OCI-LY7 (cell line): ENCODE measurements around the gene WDR90. TPM values are rescaled to one million over a fixed set of nuclear protein-coding genes. Genes with fewer than 3 reads are reported as not detected.

Experiments used
- BruUV-seq: library from RNA; stranded (reverse); fragments of 400-500 nt; replicated peaks from 2 replicates; lab custom pipeline; 2021; lab: Mats Ljungman, UMichigan
- CTCF ChIA-PET: fragments of 300-600 bp; sonication (Branson Sonifier 250); formaldehyde crosslinking; loops from one replicate; lab custom pipeline; 2022; ENCODE audit warnings: antibody characterized with exemption; ENCODE audit not compliant: unreplicated experiment; lab: Charles Lee
- POLR2A ChIA-PET: fragments of 300-600 bp; sonication (Branson Sonifier 250); formaldehyde crosslinking; loops from one replicate; lab custom pipeline; 2022; ENCODE audit warnings: antibody characterized with exemption; lab: Charles Lee
- DNase-seq: peaks from one replicate; pipeline ENCODE4 v3.0.0-alpha.2; 2015; ENCODE audit warnings: low spot score
- H2AFZ ChIP-seq: fragments of 200-600 bp; sonication (generic), shearing (Covaris generic); 2 replicates; pipeline ENCODE4 v1.6.1; 2014; ENCODE audit warnings: mild to moderate bottlenecking, antibody characterized with exemption, low read length, moderate library complexity
- H3K27ac ChIP-seq: fragments of 200-600 bp; sonication (generic); 2 replicates; pipeline ENCODE4 v1.5.1; 2014; ENCODE audit warnings: mixed run types, low read depth, mild to moderate bottlenecking, moderate library complexity, low read length, inconsistent platforms; ENCODE audit not compliant: poor library complexity, severe bottlenecking
- H3K36me3 ChIP-seq: fragments of 200-600 bp; sonication (generic); 2 replicates; pipeline ENCODE4 v1.6.1; 2014; ENCODE audit warnings: mild to moderate bottlenecking, antibody characterized with exemption, low read length, moderate library complexity, mixed read lengths; ENCODE audit not compliant: insufficient read depth
- H3K4me1 ChIP-seq: fragments of 200-600 bp; sonication (generic); 2 replicates; pipeline ENCODE4 v1.5.1; 2014; ENCODE audit warnings: mild to moderate bottlenecking, low read length; ENCODE audit not compliant: insufficient read depth, poor library complexity, severe bottlenecking
- H3K4me2 ChIP-seq: fragments of 200-600 bp; sonication (generic); 2 replicates; pipeline ENCODE4 v1.6.1; 2014; ENCODE audit warnings: mild to moderate bottlenecking, low read length
- H3K4me3 ChIP-seq: fragments of 200-600 bp; sonication (generic); 2 replicates; pipeline ENCODE4 v1.5.1; 2014; ENCODE audit warnings: mild to moderate bottlenecking, low read depth, low read length; ENCODE audit not compliant: poor library complexity, severe bottlenecking
- H3K79me2 ChIP-seq: fragments of 200-600 bp; sonication (generic); 2 replicates; pipeline ENCODE4 v1.6.1; 2016; ENCODE audit warnings: low read depth, mild to moderate bottlenecking, low read length, moderate library complexity, mixed read lengths; ENCODE audit not compliant: insufficient read depth
- H3K9me2 ChIP-seq: fragments of 200-600 bp; sonication (generic); 2 replicates; pipeline ENCODE4 v1.6.1; 2016; ENCODE audit warnings: mild to moderate bottlenecking, low read length, mixed read lengths; ENCODE audit not compliant: insufficient read depth
- H3K9me3 ChIP-seq: fragments of 200-600 bp; sonication (generic); 2 replicates; pipeline ENCODE4 v1.6.1; 2014; ENCODE audit warnings: mild to moderate bottlenecking, mixed run types, low read length, mixed read lengths
- H4K20me1 ChIP-seq: fragments of 200-600 bp; sonication (generic); 2 replicates; pipeline ENCODE4 v1.6.1; 2014; ENCODE audit warnings: mild to moderate bottlenecking, antibody characterized with exemption, low read length, moderate library complexity, mixed read lengths; ENCODE audit not compliant: insufficient read depth
- CTCF ChIP-seq: fragments of 200-600 bp; sonication (generic); conservative IDR thresholded peaks from 2 replicates; pipeline ENCODE4 v1.5.1; 2014; ENCODE audit warnings: mild to moderate bottlenecking, antibody characterized with exemption, low read length, moderate library complexity, mixed read lengths
- EZH2phosphoT487 ChIP-seq: fragments of 200-600 bp; sonication (generic); IDR thresholded peaks from 2 replicates; pipeline ENCODE4 v1.6.1; 2018; ENCODE audit warnings: low read depth, borderline replicate concordance, mild to moderate bottlenecking, mixed run types, antibody characterized with exemption, low read length, moderate library complexity, mixed read lengths
- intact Hi-C: fragments of 100-400 bp; cut with micrococcal nuclease; formaldehyde crosslinking; loops from one replicate; pipeline ENCODE4 v1.10.0; 2022; ENCODE audit not compliant: unreplicated experiment
- total RNA-seq, 2 experiments: library from RNA; depleted of rRNA in 1 of 2; stranded (reverse); fragments of >200 nt in 1 of 2; shearing (Covaris generic) in 1 of 2; gene quantifications; 2 replicates each; pipeline ENCODE4 v1.2.3, GENCODE V29; 2014 to 2022

WDR90 gene
- total RNA-seq, 2 experiments from 2014 or later: 110 to 153 TPM

GRCh38 chr16:654034-654433 lies 4.9 kb downstream of the WDR90 start:
- H4K20me1 ChIP-seq: no peaks in the 10 kb centered on the region
- CTCF ChIA-PET: no interaction called here

GRCh38 chr16:657487-657886 lies 8.3 kb downstream of the WDR90 start:
- TF ChIP-seq CTCF (no peak), EZH2phosphoT487 (no peak)
- Histone ChIP-seq H3K79me2 (no peaks in the 10 kb centered on the region), H4K20me1 (no peaks in the 10 kb centered on the region), H3K27ac (no peak overlapping the region), H3K9me2 (no peaks in the 10 kb centered on the region), H3K9me3 (no peaks in the 10 kb centered on the region), H3K36me3 (peaks cover 46% of the 10 kb centered on the region; the same call in 1 of the 2 replicates), H3K4me3 (no peak overlapping the region), H3K4me1 (peaks cover 6% of the 10 kb centered on the region), H2AFZ (no peak overlapping the region), H3K4me2 (no peak overlapping the region)
- CTCF ChIA-PET: no interaction called here
- POLR2A ChIA-PET: no interaction called here
- no peak for DNase-seq
- intact Hi-C loops: no loop called here
- no TSS peak for BruUV-seq

More at GRCh38 chr16:654034-654433, 4.9 kb downstream of the WDR90 start:
- POLR2A ChIA-PET: no interaction called here
- H3K4me1 ChIP-seq: peaks cover 13% of the 10 kb centered on the region
- H3K36me3 ChIP-seq: peaks cover 41% of the 10 kb centered on the region; the same call in 1 of the 2 replicates
- BruUV-seq: no TSS peak
- H3K4me2 ChIP-seq: no peak overlapping the region
- no peaks in the 10 kb centered on the region for H3K9me2 ChIP-seq
- DNase-seq: no peak
- no peak overlapping the region for H2AFZ ChIP-seq
- peaks cover 4% of the 10 kb centered on the region; the same call in 1 of the 2 replicates for H3K79me2 ChIP-seq
- intact Hi-C loops: no loop called here
- TF ChIP-seq EZH2phosphoT487 (no peak), CTCF (no peak)
- H3K4me3 ChIP-seq: no peak overlapping the region
- H3K27ac ChIP-seq: no peak overlapping the region
- H3K9me3 ChIP-seq: no peaks in the 10 kb centered on the region

DNA sequence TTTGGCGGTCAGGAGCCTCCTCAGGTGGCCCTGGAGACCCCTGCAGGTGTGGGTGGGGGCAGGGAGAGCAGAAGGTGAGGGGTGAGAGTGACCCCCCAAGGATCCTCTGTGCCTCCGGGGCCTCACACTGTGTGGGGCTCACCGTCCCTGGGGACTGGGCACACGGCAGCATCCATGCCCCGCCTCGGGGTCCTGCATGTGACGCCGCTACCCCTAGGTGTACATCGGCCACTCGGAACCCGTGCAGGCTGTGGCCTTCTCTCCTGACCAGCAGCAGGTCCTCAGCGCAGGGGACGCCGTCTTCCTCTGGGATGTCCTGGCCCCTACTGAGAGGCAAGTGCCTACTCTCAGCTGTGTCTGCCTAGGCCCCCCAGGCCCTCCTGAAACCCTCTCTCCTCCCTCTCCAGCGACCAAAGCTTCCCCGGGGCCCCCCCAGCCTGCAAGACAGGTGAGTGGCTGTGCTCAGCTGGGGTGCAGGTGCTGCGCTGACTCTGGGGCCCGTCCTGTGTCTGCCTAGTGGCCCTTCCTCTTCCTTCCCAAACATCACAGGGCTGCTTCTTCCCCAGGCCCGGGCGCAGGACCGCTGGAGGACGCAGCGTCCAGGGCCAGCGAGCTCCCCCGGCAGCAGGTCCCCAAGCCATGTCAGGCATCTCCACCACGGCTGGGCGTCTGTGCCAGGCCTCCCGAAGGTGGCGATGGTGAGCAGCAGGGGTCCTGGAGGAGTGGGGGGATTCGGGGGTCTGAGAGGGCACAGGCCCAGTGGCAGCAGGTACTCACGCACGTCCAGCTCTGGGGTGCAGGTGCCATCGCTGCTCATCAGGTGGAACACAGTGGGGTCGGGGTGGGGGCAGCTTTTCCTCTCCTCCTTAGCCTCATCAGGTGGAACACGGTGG lies 9.8 kb downstream of the WDR90 start:
- Histone ChIP-seq H3K79me2 (no peaks in the 10 kb centered on the region), H3K9me2 (no peaks in the 10 kb centered on the region), H3K4me2 (no peak overlapping the region), H3K4me3 (no peak overlapping the region), H2AFZ (no peak overlapping the region), H4K20me1 (no peaks in the 10 kb centered on the region), H3K9me3 (no peaks in the 10 kb centered on the region), H3K36me3 (peaks cover 43% of the 10 kb centered on the region; the same call in 1 of the 2 replicates), H3K4me1 (peaks cover 6% of the 10 kb centered on the region), H3K27ac (no peak overlapping the region)
- ChIA-PET POLR2A (no interaction called here), CTCF (no interaction called here)
- intact Hi-C loops: no loop called here
- TF ChIP-seq EZH2phosphoT487 (no peak), CTCF (no peak)
- DNase-seq: no peak
- no TSS peak for BruUV-seq
